ENCODE results near the gene WDR45. TPM values are rescaled to one million over a fixed set of nuclear protein-coding genes. Genes with fewer than 3 reads are reported as not detected.

WDR45 gene
- total RNA-seq, 4 donors from 2014 or later: 37.6 to 96.5 (median 58.7) TPM

GRCh38 chrX:49101629-49101984 lies 21.9 kb upstream of the WDR45 start:
- Histone ChIP-seq H3K9me3 (no peaks in the 10 kb centered on the region), H3K36me3 (no peaks in the 10 kb centered on the region), H3K4me1 (no peaks in the 10 kb centered on the region), H3K4me3 (peak overlapping the region; percentile 40 to 48), H3K27ac (peak overlapping the region in 1 of 2 donors; percentile 82), H3K27me3 (no peaks in the 10 kb centered on the region)
- no peak for DNase-seq
- intact Hi-C loops (cut with DNase I; ENCODE audit: low total_unique reads): no loop called here
- TF ChIP-seq CTCF (IDR thresholded peaks at IDR 0.05) (no peak), POLR2A (IDR thresholded peaks at IDR 0.05) (no peak)

- H3K9me3 ChIP-seq: no peaks in the 10 kb centered on the region
- intact Hi-C loops (cut with DNase I; ENCODE audit: low total_unique reads): no loop called here
- H3K27me3 ChIP-seq: no peaks in the 10 kb centered on the region
- H3K36me3 ChIP-seq: no peaks in the 10 kb centered on the region
- H3K4me3 ChIP-seq: peak overlapping the region; percentile 40 to 57
- peak in 1 of 4 experiments; percentile 17 for TF ChIP-seq CTCF (IDR thresholded peaks at IDR 0.05)
- TF ChIP-seq POLR2A (IDR thresholded peaks at IDR 0.05): peak in 1 of 2 donors; percentile 54
- H3K4me1 ChIP-seq: no peaks in the 10 kb centered on the region
- peak overlapping the region; percentile 23 to 82 for H3K27ac ChIP-seq
- DNase-seq: peak; percentile 87 to 91
Measured at GRCh38 chrX:49100704-49101628, 21.3 kb upstream of the WDR45 start.

- intact Hi-C loops (cut with DNase I; ENCODE audit: low total_unique reads): no loop called here
- no peak for DNase-seq
- H3K9me3 ChIP-seq: no peaks in the 10 kb centered on the region
- H3K27ac ChIP-seq: no peak overlapping the region
- TF ChIP-seq CTCF (IDR thresholded peaks at IDR 0.05): no peak
- no peak for TF ChIP-seq POLR2A (IDR thresholded peaks at IDR 0.05)
- no peaks in the 10 kb centered on the region for H3K27me3 ChIP-seq
- H3K4me3 ChIP-seq: no peak overlapping the region
- H3K4me1 ChIP-seq: no peaks in the 10 kb centered on the region
- H3K36me3 ChIP-seq: no peaks in the 10 kb centered on the region
Measured at GRCh38 chrX:49096419-49096818, 16.7 kb upstream of the WDR45 start.

- intact Hi-C loops (cut with DNase I; ENCODE audit: low total_unique reads): no loop called here
- Histone ChIP-seq H3K4me3 (no peak overlapping the region), H3K36me3 (no peaks in the 10 kb centered on the region)
Measured at GRCh38 chrX:49089553-49089952, 9.9 kb upstream of the WDR45 start.

More at GRCh38 chrX:49089553-49089952, 9.9 kb upstream of the WDR45 start:
- TF ChIP-seq CTCF (IDR thresholded peaks at IDR 0.05): no peak
- no peak for TF ChIP-seq POLR2A (IDR thresholded peaks at IDR 0.05)
- Histone ChIP-seq H3K27me3 (no peaks in the 10 kb centered on the region), H3K4me1 (no peaks in the 10 kb centered on the region), H3K27ac (no peak overlapping the region), H3K9me3 (no peaks in the 10 kb centered on the region)
- DNase-seq: no peak

Measured in uterus (tissue), 4 donors.